ENCODE data around the gene ITSN1. TPM values are rescaled to one million over a fixed set of nuclear protein-coding genes. Genes with fewer than 3 reads are reported as not detected.

ITSN1 gene
- total and polyA plus RNA-seq, 2 of the 13 experiments (the other 11 are each of a cell fraction or from before 2014, with no cell fraction given), result 26.1 to 33.8 TPM

DNA sequence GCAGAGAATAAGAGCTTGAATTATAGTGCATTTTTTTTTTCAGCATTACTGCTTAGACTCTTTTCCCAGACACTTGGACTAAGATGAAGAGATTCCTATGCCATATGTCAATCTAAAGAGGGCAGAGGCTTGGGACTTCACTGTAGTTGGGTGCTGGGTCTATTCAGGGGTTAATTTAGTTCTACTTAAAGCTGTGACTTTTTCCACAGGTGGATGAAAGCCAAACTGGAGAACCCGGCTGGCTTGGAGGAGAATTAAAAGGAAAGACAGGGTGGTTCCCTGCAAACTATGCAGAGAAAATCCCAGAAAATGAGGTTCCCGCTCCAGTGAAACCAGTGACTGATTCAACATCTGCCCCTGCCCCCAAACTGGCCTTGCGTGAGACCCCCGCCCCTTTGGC lies 168.5 kb downstream of the ITSN1 start (continued):
- TF ChIP-seq ZBTB7A (CRISPR knock-in tag; IDR thresholded peaks at IDR 0.05) (no peak), CREB1 (IDR thresholded peaks at IDR 0.05) (no peak), CREB1 (CRISPR knock-in tag; IDR thresholded peaks at IDR 0.05) (no peak), ZNF543 (CRISPR knock-in tag; IDR thresholded peaks at IDR 0.05) (no peak), ZFAT (CRISPR knock-in tag; conservative IDR thresholded peaks at IDR 0.05) (no peak), CBFB (CRISPR knock-in tag; IDR thresholded peaks at IDR 0.05) (no peak), TIGD3 (CRISPR knock-in tag; IDR thresholded peaks at IDR 0.05; ENCODE audit: borderline replicate concordance) (no peak), KAT7 (CRISPR knock-in tag; IDR thresholded peaks at IDR 0.05; ENCODE audit: borderline replicate concordance) (no peak), ZNF780A (CRISPR knock-in tag; IDR thresholded peaks at IDR 0.05) (no peak), MTERF4 (CRISPR knock-in tag; IDR thresholded peaks at IDR 0.05) (no peak)

DNA sequence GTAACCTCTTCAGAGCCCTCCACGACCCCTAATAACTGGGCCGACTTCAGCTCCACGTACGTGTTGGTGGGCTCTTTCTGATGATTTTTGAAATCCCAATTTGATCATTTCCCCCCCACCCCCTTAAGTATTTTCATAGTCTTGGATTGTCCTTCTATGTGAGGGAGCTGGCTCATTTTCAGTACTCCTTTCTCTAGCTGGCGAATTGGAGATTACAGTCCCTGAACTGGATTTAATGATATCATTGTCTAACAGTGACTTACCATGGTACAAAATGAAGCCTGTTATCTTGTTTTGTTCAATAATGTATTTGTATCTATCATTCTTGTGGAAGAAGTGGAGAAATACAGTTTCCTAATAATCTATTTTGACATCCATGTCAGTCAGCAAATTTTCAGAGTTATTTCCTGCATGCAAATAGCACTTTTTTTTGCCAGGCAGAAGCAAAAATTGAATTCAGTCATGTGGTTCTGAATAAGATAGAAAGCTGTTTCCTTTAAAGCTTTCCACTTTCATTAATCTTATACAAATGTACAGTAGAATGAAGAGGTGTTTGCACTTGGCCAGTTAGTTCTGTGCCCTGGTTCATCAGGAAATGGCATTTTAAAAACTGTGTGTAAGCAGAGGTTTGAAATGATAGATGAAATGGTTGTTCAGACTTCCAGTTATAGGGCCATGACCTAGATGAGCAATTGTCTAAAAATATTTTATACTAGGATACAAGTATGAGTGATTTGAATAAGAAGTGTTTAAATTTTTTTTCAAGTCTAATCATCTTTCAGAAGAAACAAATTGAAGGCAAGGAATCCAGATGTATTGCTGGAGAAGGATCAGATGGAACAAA lies 169.1 kb downstream of the ITSN1 start:
- H3K4me3 ChIP-seq (replicated peaks in 1 of 3; ENCODE audit: insufficient read depth in 1 of 3, low read depth in 2 of 3, low read length in 3 of 3), result no peak overlapping the region
- intact Hi-C loops (cut with micrococcal nuclease; ENCODE audit: unreplicated experiment) (no loop called here), in situ Hi-C loops (cut with HindIII; ENCODE audit: extremely low pct_ligation_motif_present, low pct_unique_long_range_greater_than_20kb) (no loop called here)
- DNase-seq (ENCODE audit: low spot score) (no peak), FAIRE-seq (no peak), ATAC-seq (no peak)
- CTCF ChIA-PET (ENCODE audit: low intra/inter-chr PET ratio, low total read pairs), result no interaction called here
- no peak overlapping the region for H3K4me2 ChIP-seq (ENCODE audit: low read depth, low read length)
- H3K27ac ChIP-seq (ENCODE audit: extremely low read length, insufficient read depth, low read length), result no peak overlapping the region
- no peak overlapping the region for H3K9ac ChIP-seq (ENCODE audit: insufficient read depth, low read depth, low read length)
- H3K4me1 ChIP-seq (ENCODE audit: insufficient read depth, low read length), result no peaks in the 10 kb centered on the region
- no peak overlapping the region for H2AFZ ChIP-seq (ENCODE audit: low read length)
- WGBS (ENCODE audit: low lambda C conversion rate), result 98% methylated on average over 5 of the region's 5 CpGs
- POLR2A ChIA-PET, result no interaction called here
- no peaks in the 10 kb centered on the region for H3K9me3 ChIP-seq (ENCODE audit: low read length)
- H3K36me3 ChIP-seq (replicated peaks in 1 of 2; ENCODE audit: control insufficient read depth in 1 of 2, insufficient read depth in 2 of 2, low read length in 2 of 2), result peaks cover 3 to 23% of the 10 kb centered on the region in 2 experiments; a peak in 4 of 5 replicates
- H3K79me2 ChIP-seq (ENCODE audit: insufficient read depth, low read length), result no peaks in the 10 kb centered on the region
- no peaks in the 10 kb centered on the region for H3K27me3 ChIP-seq (ENCODE audit: control insufficient read depth in 1 of 2, insufficient read depth in 2 of 2, low read length in 2 of 2)
- H4K20me1 ChIP-seq (ENCODE audit: insufficient read depth, low read length), result no peaks in the 10 kb centered on the region
- no TSS peak for BruUV-seq (replicated peaks)
- TF ChIP-seq PAWR (CRISPR knock-in tag; IDR thresholded peaks at IDR 0.05; ENCODE audit: borderline replicate concordance) (no peak), NFIC (IDR thresholded peaks at IDR 0.05; ENCODE audit: low read length) (no peak), ZNF292 (CRISPR knock-in tag; IDR thresholded peaks at IDR 0.05; ENCODE audit: borderline replicate concordance, low read depth) (no peak), CTCF (CRISPR knock-in tag; IDR thresholded peaks at IDR 0.05) (no peak), ZMAT3 (CRISPR knock-in tag; conservative IDR thresholded peaks at IDR 0.05) (no peak)
- TF ChIP-seq, protein P1, sequence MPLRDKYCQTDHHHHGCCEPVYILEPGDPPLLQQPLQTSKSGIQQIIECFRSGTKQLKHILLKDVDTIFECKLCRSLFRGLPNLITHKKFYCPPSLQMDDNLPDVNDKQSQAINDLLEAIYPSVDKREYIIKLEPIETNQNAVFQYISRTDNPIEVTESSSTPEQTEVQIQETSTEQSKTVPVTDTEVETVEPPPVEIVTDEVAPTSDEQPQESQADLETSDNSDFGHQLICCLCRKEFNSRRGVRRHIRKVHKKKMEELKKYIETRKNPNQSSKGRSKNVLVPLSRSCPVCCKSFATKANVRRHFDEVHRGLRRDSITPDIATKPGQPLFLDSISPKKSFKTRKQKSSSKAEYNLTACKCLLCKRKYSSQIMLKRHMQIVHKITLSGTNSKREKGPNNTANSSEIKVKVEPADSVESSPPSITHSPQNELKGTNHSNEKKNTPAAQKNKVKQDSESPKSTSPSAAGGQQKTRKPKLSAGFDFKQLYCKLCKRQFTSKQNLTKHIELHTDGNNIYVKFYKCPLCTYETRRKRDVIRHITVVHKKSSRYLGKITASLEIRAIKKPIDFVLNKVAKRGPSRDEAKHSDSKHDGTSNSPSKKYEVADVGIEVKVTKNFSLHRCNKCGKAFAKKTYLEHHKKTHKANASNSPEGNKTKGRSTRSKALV (CRISPR knock-in tag; IDR thresholded peaks at IDR 0.05), result no peak
